ENCODE results near the gene MAD1L1.

GRCh38 chr7:1888425-1888824 is 344.3 kb downstream of the MAD1L1 start:
- TF ChIP-seq CTCF (IDR thresholded peaks at IDR 0.05), result no peak
- TF ChIP-seq POLR2A (IDR thresholded peaks at IDR 0.05), result no peak
